Measurements from ENCODE around the gene TMPRSS9. TPM values are rescaled to one million over a fixed set of nuclear protein-coding genes. Genes with fewer than 3 reads are reported as not detected.

The TMPRSS9 gene
- total and polyA plus RNA-seq, 2 donors from 2014 or later = not detected

GRCh38 chr19:2327773-2328400 lies 32.2 kb upstream of the TMPRSS9 start:
- DNase-seq = peak in 1 of 5 donors; percentile 61
- FAIRE-seq = no peak
- H3K4me1 ChIP-seq (ENCODE audit: control insufficient read depth in 2 of 3, insufficient read depth in 2 of 3, low read depth in 1 of 3, low read length in 3 of 3) = peaks cover 0 to 33% (median 21%) of the 10 kb centered on the region in 3 donors
- H3K9ac ChIP-seq (ENCODE audit: low read length in 3 of 3) = peak overlapping the region; percentile 69 to 88 (median 78)
- H3K4me3 ChIP-seq (ENCODE audit: low read length in 3 of 3) = peak overlapping the region; percentile 87 to 97 (median 88)
- intact Hi-C loops (cut with DNase I) = no loop called here
- TF ChIP-seq, protein P1, sequence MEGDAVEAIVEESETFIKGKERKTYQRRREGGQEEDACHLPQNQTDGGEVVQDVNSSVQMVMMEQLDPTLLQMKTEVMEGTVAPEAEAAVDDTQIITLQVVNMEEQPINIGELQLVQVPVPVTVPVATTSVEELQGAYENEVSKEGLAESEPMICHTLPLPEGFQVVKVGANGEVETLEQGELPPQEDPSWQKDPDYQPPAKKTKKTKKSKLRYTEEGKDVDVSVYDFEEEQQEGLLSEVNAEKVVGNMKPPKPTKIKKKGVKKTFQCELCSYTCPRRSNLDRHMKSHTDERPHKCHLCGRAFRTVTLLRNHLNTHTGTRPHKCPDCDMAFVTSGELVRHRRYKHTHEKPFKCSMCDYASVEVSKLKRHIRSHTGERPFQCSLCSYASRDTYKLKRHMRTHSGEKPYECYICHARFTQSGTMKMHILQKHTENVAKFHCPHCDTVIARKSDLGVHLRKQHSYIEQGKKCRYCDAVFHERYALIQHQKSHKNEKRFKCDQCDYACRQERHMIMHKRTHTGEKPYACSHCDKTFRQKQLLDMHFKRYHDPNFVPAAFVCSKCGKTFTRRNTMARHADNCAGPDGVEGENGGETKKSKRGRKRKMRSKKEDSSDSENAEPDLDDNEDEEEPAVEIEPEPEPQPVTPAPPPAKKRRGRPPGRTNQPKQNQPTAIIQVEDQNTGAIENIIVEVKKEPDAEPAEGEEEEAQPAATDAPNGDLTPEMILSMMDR (IDR thresholded peaks at IDR 0.05; ENCODE audit: borderline replicate concordance, extremely low read depth, insufficient read depth) = no peak
- H3K27me3 ChIP-seq (ENCODE audit: control insufficient read depth, insufficient read depth, low read length) = no peaks in the 10 kb centered on the region
- no peak overlapping the region for H3K27ac ChIP-seq (ENCODE audit: low read depth in 2 of 2, low read length in 2 of 2)
- H3K9me3 ChIP-seq (ENCODE audit: control insufficient read depth in 2 of 3, insufficient read depth in 1 of 3, low read length in 3 of 3) = no peaks in the 10 kb centered on the region
- H3K36me3 ChIP-seq (ENCODE audit: control insufficient read depth in 2 of 3, insufficient read depth in 3 of 3, low read length in 3 of 3) = no peaks in the 10 kb centered on the region

DNA sequence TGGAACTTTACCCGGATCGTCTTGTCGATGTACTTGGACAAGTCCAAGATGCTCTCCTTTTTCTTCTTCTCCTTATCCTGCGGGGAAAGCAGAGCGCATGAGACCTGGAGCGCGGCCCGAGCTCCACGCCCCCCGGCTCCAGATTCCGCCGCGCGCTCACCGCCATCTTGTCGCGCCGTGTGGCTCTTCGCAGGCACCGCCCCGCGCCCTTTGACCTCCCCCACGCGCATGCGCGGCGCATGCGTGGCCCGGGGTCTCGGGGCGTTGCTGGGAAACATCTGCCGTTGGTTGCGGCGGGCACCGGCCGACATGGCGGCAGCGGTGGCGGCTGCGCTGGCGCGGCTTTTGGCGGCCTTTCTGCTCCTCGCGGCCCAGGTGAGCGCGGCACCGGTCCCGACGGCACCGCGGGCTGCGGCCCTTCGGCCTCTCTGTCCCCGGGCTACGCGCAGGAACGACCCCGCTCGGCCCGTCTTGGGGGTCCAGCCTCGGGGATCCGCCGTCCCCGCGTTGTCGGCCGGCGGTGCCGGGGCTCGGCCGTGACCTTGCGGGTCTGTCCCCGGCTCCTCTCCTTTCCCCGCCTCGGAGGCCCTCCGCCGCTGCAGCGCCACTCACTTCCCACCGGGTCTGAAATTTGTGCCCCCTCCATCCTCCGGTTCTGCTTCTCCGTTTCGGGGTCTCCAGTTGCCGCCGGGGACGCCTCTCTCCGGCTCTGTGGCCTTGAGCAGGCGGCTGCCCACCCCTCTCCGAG lies 31.5 kb upstream of the TMPRSS9 start, which contains the start of the genes LSM7 and SPPL2B:
Gene LSM7 (minus strand): TSS at position 186 of the 748 bp plus-strand sequence. CDS start 20 bp downstream, at position 166.
Gene SPPL2B (plus strand): TSS at position 284 of the 748 bp plus-strand sequence. CDS start 26 bp downstream, at position 310.
- no peak for FAIRE-seq

GRCh38 chr19:2329149-2329478 lies 31.0 kb upstream of the TMPRSS9 start:
- TF ChIP-seq, protein P1 (IDR thresholded peaks at IDR 0.05; ENCODE audit: borderline replicate concordance, extremely low read depth, insufficient read depth) = no peak

More for the DNA sequence above, 31.5 kb upstream of the TMPRSS9 start, which contains the start of the genes LSM7 and SPPL2B:
- TF ChIP-seq, protein P1 (IDR thresholded peaks at IDR 0.05; ENCODE audit: borderline replicate concordance, extremely low read depth, insufficient read depth) = no peak
- H3K27me3 ChIP-seq (ENCODE audit: control insufficient read depth, insufficient read depth, low read length) = no peaks in the 10 kb centered on the region
- H3K4me3 ChIP-seq (ENCODE audit: low read length in 3 of 3) = peak within 1 kb of the TSS; percentile 87 to 97 (median 88)
- DNase-seq = peak; percentile 91 to 97 (median 95)
- no peaks in the 10 kb centered on the region for H3K36me3 ChIP-seq (ENCODE audit: control insufficient read depth in 2 of 3, insufficient read depth in 3 of 3, low read length in 3 of 3)
- H3K9me3 ChIP-seq (ENCODE audit: control insufficient read depth in 2 of 3, insufficient read depth in 1 of 3, low read length in 3 of 3) = no peaks in the 10 kb centered on the region
- peak within 1 kb of the TSS; percentile 78 to 94 (median 88) for H3K9ac ChIP-seq (ENCODE audit: low read length in 3 of 3)
- intact Hi-C loops (cut with DNase I) = no loop called here
- peaks cover 0 to 38% (median 21%) of the 10 kb centered on the region in 3 donors for H3K4me1 ChIP-seq (ENCODE audit: control insufficient read depth in 2 of 3, insufficient read depth in 2 of 3, low read depth in 1 of 3, low read length in 3 of 3)
- peak within 1 kb of the TSS; percentile 28 to 34 for H3K27ac ChIP-seq (ENCODE audit: low read depth in 2 of 2, low read length in 2 of 2)

More at GRCh38 chr19:2329149-2329478, 31.0 kb upstream of the TMPRSS9 start:
- Histone ChIP-seq H3K9ac (ENCODE audit: low read length in 3 of 3) (peak overlapping the region; percentile 6 to 94 (median 78)), H3K27me3 (ENCODE audit: control insufficient read depth, insufficient read depth, low read length) (no peaks in the 10 kb centered on the region), H3K27ac (ENCODE audit: low read depth in 2 of 2, low read length in 2 of 2) (no peak overlapping the region), H3K36me3 (ENCODE audit: control insufficient read depth in 2 of 3, insufficient read depth in 3 of 3, low read length in 3 of 3) (no peaks in the 10 kb centered on the region), H3K4me1 (ENCODE audit: control insufficient read depth in 2 of 3, insufficient read depth in 2 of 3, low read depth in 1 of 3, low read length in 3 of 3) (peaks cover 0 to 44% (median 21%) of the 10 kb centered on the region in 3 donors), H3K9me3 (ENCODE audit: control insufficient read depth in 2 of 3, insufficient read depth in 1 of 3, low read length in 3 of 3) (no peaks in the 10 kb centered on the region), H3K4me3 (ENCODE audit: low read length in 3 of 3) (peak overlapping the region; percentile 46 to 97 (median 87))
- intact Hi-C loops (cut with DNase I) = no loop called here
- FAIRE-seq = no peak
- DNase-seq = no peak
